ENCODE data around the gene NANS. TPM values are rescaled to one million over a fixed set of nuclear protein-coding genes. Genes with fewer than 3 reads are reported as not detected.
"Not testable (repeated sequence)": the region's sequence is repeated elsewhere in the genome, so short reads cannot be mapped to it uniquely, and the experiment has no call there.

NANS gene
- total RNA-seq, 4 donors from 2014 or later = 29.0 to 64.7 (median 34.2) TPM

DNA sequence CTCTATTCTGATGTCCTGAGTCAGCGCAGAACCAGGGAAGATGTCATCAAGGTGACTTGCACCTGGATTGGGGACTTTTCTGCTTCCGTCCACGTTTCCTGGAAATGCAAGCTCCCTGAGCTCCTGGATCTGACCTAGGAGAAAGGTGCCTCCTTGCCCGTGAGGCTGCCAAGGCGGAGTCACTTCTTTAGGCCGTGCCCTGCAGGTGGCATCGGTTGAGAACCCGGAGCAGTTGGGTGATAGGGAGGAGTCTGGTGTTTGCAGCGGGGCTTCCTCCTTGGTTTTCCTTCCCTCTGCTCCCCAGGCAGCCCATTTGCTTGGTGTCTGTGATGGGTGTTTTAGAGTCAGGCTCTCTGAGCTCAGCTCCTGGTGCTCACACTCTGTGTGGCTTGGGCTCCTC, 15.2 kb downstream of the NANS start:
- in situ Hi-C loops (cut with MboI; ENCODE audit: low sequenced_read_pairs in 4 of 4) (loop anchor here in 3 of 4 donors (10.0 to 25.0 kb wide), 3 partner anchors 191 to 716 kb away; partner anchors contain the start of genes ANKS6 (in 1 of the 3) and TBC1D2 (in 1 of the 3)), intact Hi-C loops (cut with DNase I; ENCODE audit: low total_unique reads) (no loop called here)
- Histone ChIP-seq H3K4me1 (peaks cover 6 to 7% of the 10 kb centered on the region in 2 donors), H3K4me3 (no peak overlapping the region), H3K27ac (no peak overlapping the region), H3K36me3 (no peaks in the 10 kb centered on the region), H3K27me3 (no peaks in the 10 kb centered on the region), H3K9me3 (no peaks in the 10 kb centered on the region)
- TF ChIP-seq, protein P1, sequence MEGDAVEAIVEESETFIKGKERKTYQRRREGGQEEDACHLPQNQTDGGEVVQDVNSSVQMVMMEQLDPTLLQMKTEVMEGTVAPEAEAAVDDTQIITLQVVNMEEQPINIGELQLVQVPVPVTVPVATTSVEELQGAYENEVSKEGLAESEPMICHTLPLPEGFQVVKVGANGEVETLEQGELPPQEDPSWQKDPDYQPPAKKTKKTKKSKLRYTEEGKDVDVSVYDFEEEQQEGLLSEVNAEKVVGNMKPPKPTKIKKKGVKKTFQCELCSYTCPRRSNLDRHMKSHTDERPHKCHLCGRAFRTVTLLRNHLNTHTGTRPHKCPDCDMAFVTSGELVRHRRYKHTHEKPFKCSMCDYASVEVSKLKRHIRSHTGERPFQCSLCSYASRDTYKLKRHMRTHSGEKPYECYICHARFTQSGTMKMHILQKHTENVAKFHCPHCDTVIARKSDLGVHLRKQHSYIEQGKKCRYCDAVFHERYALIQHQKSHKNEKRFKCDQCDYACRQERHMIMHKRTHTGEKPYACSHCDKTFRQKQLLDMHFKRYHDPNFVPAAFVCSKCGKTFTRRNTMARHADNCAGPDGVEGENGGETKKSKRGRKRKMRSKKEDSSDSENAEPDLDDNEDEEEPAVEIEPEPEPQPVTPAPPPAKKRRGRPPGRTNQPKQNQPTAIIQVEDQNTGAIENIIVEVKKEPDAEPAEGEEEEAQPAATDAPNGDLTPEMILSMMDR (IDR thresholded peaks at IDR 0.05 in 4 of 5, conservative IDR thresholded peaks at IDR 0.05 in 1 of 5) = no peak
- TF ChIP-seq POLR2A (IDR thresholded peaks at IDR 0.05) = no peak
- DNase-seq (no peak), ATAC-seq (no peak)

GRCh38 chr9:98074115-98074990, 17.8 kb downstream of the NANS start:
- Histone ChIP-seq H3K27ac (no peak overlapping the region), H3K4me3 (no peak overlapping the region), H3K36me3 (peaks cover 0 to 17% of the 10 kb centered on the region in 2 donors), H3K27me3 (no peaks in the 10 kb centered on the region), H3K4me1 (peaks cover 6 to 7% of the 10 kb centered on the region in 2 donors), H3K9me3 (no peaks in the 10 kb centered on the region)
- ATAC-seq = peak in 1 of 2 donors; percentile 63
- in situ Hi-C loops (cut with MboI; ENCODE audit: low sequenced_read_pairs in 4 of 4) = loop anchor here in 3 of 4 donors (10.0 to 25.0 kb wide), 3 partner anchors 188 to 713 kb away; partner anchors contain the start of genes ANKS6 (in 1 of the 3) and TBC1D2 (in 1 of the 3)
- no peak for TF ChIP-seq POLR2A (IDR thresholded peaks at IDR 0.05)
- TF ChIP-seq, protein P1 (IDR thresholded peaks at IDR 0.05 in 4 of 5, conservative IDR thresholded peaks at IDR 0.05 in 1 of 5) = peak; percentile 64 to 88 (median 69)
- intact Hi-C loops (cut with DNase I; ENCODE audit: low total_unique reads) = no loop called here
- peak; percentile 20 to 30 for DNase-seq

DNA sequence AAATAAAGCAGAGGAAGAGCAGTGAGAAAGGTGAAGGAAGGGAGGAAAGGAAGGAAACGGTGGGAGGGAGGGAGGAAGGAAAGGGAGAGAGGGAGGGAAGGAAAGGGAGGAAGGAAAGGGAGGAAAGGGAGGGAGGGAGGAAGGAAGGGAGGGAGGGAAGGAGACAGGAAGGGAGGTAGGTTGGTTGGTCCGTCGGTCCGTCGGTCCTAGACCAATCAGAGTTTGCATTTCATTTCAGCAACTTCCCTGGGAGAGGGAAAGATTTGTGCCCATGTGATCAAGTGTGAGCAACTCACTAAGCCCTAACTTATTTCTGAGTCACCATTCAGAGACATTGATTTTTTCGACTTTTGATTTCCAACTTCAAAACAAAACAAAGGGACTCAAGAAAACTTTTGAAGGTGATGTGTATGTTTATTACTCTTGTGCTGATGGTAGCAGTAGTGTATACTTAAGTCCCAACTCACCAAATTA, 18.8 kb downstream of the NANS start:
- Histone ChIP-seq H3K27ac (no peak overlapping the region), H3K27me3 (no peaks in the 10 kb centered on the region), H3K4me3 (no peak overlapping the region), H3K36me3 (peaks cover 0 to 23% of the 10 kb centered on the region in 2 donors), H3K9me3 (no peaks in the 10 kb centered on the region), H3K4me1 (peaks cover 6 to 7% of the 10 kb centered on the region in 2 donors)
- intact Hi-C loops (cut with DNase I; ENCODE audit: low total_unique reads) (no loop called here), in situ Hi-C loops (cut with MboI; ENCODE audit: low sequenced_read_pairs in 4 of 4) (loop anchor here in 1 of 4 donors (10.0 kb wide), 1 partner anchor 189 kb away; no protein-coding TSS in a partner anchor)
- no peak for DNase-seq
- ATAC-seq = peak; percentile 33 to 70
- TF ChIP-seq POLR2A (IDR thresholded peaks at IDR 0.05) = no peak
- TF ChIP-seq, protein P1 (IDR thresholded peaks at IDR 0.05 in 4 of 5, conservative IDR thresholded peaks at IDR 0.05 in 1 of 5) = no peak

DNA sequence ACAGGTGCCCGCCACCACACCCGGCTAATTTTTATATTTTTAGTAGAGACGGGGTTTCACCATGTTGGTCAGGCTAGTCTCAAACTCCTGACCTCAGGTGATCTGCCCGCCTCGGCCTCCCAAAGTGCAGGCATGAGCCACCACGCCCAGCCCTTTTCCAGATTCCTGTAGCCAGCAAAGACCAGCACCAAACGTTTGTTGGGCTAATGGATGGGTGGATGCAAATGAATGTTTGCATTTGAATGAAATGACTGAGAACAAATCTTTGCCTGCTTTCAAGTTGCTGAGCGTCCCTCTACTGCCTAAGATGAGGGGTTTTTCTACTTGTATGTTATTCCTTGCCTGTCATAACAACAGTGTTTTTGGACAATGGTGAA, 20.0 kb downstream of the NANS start:
- intact Hi-C loops (cut with DNase I; ENCODE audit: low total_unique reads) = not testable (repeated sequence)

DNA sequence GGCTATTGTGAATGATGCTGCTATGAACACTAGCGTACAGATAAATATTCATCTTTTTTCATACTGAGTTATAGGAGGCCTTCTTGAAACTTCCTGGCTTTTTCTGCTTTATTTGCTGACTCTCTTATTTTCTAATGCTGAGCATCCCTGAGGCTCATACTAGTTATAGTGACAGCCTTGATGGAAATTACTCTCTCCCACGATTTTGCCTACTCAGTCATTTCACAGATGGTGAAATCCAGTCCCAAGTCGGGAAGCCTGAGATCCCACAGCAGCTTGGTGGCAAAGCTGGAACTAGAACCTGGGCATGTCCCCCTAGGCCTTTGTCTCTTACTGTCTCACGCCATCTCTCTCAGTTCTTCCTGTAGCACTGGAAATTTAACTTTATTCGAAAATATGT, 22.4 kb downstream of the NANS start:
- Histone ChIP-seq H3K27ac (no peak overlapping the region), H3K36me3 (peaks cover 0 to 49% of the 10 kb centered on the region in 2 donors), H3K27me3 (no peaks in the 10 kb centered on the region), H3K9me3 (no peaks in the 10 kb centered on the region), H3K4me1 (peaks cover 6 to 7% of the 10 kb centered on the region in 2 donors), H3K4me3 (no peak overlapping the region)
- intact Hi-C loops (cut with DNase I; ENCODE audit: low total_unique reads) = no loop called here
- in situ Hi-C loops (cut with MboI; ENCODE audit: low sequenced_read_pairs in 4 of 4) = loop anchor here in 1 of 4 donors (10.0 kb wide), 1 partner anchor 186 kb away; no protein-coding TSS in a partner anchor
- DNase-seq (no peak), ATAC-seq (no peak)
- TF ChIP-seq, protein P1 (IDR thresholded peaks at IDR 0.05 in 4 of 5, conservative IDR thresholded peaks at IDR 0.05 in 1 of 5) = no peak
- TF ChIP-seq POLR2A (IDR thresholded peaks at IDR 0.05) = no peak

More for the DNA sequence above, 20.0 kb downstream of the NANS start:
- H3K4me1 ChIP-seq, H3K9me3 ChIP-seq, ATAC-seq, H3K27ac ChIP-seq, H3K27me3 ChIP-seq, H3K4me3 ChIP-seq, DNase-seq: not testable (repeated sequence)
- H3K36me3 ChIP-seq = peaks cover 0 to 34% of the 10 kb centered on the region in 2 donors
- in situ Hi-C loops (cut with MboI; ENCODE audit: low sequenced_read_pairs in 4 of 4) = loop anchor here in 1 of 4 donors (10.0 kb wide), 1 partner anchor 188 kb away; no protein-coding TSS in a partner anchor
